ENCODE data around the gene APC. TPM values are rescaled to one million over a fixed set of nuclear protein-coding genes. Genes with fewer than 3 reads are reported as not detected.

APC gene
- total RNA-seq, 1 experiment from 2014 or later: 40.0 TPM

- TF ChIP-seq ZBTB43 (CRISPR knock-in tag; IDR thresholded peaks at IDR 0.05) (no peak), USF1 (CRISPR knock-in tag; IDR thresholded peaks at IDR 0.05) (no peak), ZNF317 (CRISPR knock-in tag; IDR thresholded peaks at IDR 0.05; ENCODE audit: borderline replicate concordance, low read depth) (no peak)
Observed at GRCh38 chr5:112694853-112695709, 42.6 kb upstream of the APC start (continued).

- ATAC-seq: peak; percentile 60
- no peak for TF ChIP-seq PRDM15 (CRISPR knock-in tag; IDR thresholded peaks at IDR 0.05)
- no peak for TF ChIP-seq JAZF1 (CRISPR knock-in tag; IDR thresholded peaks at IDR 0.05)
- TF ChIP-seq ZBTB43 (CRISPR knock-in tag; IDR thresholded peaks at IDR 0.05): no peak
- ChIA-PET POLR2A (interaction anchor here (1.1 kb wide), 1 partner anchor 41 kb away, joined by 4 read pairs; the partner anchor contains the start of gene APC), CTCF (interaction anchor here (1.0 kb wide), 1 partner anchor 40 kb away, joined by 3 read pairs; no protein-coding TSS in a partner anchor)
- Mint-ChIP-seq H3K9me3 (no peaks in the 10 kb centered on the region), H3K4me1 (peaks cover 9% of the 10 kb centered on the region), H3K27ac (no peak overlapping the region), H3K36me3 (no peaks in the 10 kb centered on the region), H3K4me3 (no peak overlapping the region), H3K27me3 (ENCODE audit: low read depth) (no peaks in the 10 kb centered on the region)
- no peak for DNase-seq (ENCODE audit: low spot score)
Observed at GRCh38 chr5:112696786-112697185, 40.9 kb upstream of the APC start.

GRCh38 chr5:112697322-112697721 is 40.4 kb upstream of the APC start:
- CTCF ChIA-PET: interaction anchor here (0.8 to 1.1 kb wide), 4 partner anchors 8 to 151 kb away, joined by 3 to 4 read pairs (median 4); no protein-coding TSS in a partner anchor
- DNase-seq (ENCODE audit: low spot score) (no peak), ATAC-seq (no peak)
- peaks cover 9% of the 10 kb centered on the region for H3K4me1 Mint-ChIP-seq
- POLR2A ChIA-PET: interaction anchor here (1.1 kb wide), 1 partner anchor 41 kb away, joined by 4 read pairs; the partner anchor contains the start of gene APC
- H3K36me3 Mint-ChIP-seq: no peaks in the 10 kb centered on the region
- H3K9me3 Mint-ChIP-seq: no peaks in the 10 kb centered on the region
- H3K27ac Mint-ChIP-seq: no peak overlapping the region
- no peak overlapping the region for H3K4me3 Mint-ChIP-seq
- H3K27me3 Mint-ChIP-seq (ENCODE audit: low read depth): no peaks in the 10 kb centered on the region
- TF ChIP-seq ZNF423 (CRISPR knock-in tag; IDR thresholded peaks at IDR 0.05) (no peak), MLX (CRISPR knock-in tag; IDR thresholded peaks at IDR 0.05) (no peak), E2F4 (CRISPR knock-in tag; IDR thresholded peaks at IDR 0.05; ENCODE audit: borderline replicate concordance, low read depth) (no peak), ATF1 (CRISPR knock-in tag; IDR thresholded peaks at IDR 0.05) (no peak), ZNF512 (CRISPR knock-in tag; IDR thresholded peaks at IDR 0.05; ENCODE audit: borderline replicate concordance) (no peak), USF1 (CRISPR knock-in tag; IDR thresholded peaks at IDR 0.05) (no peak), ZNF219 (CRISPR knock-in tag; IDR thresholded peaks at IDR 0.05; ENCODE audit: borderline replicate concordance) (no peak), E2F1 (CRISPR knock-in tag; IDR thresholded peaks at IDR 0.05) (no peak), ZMAT4 (CRISPR knock-in tag; IDR thresholded peaks at IDR 0.05) (no peak), IRF2 (CRISPR knock-in tag; IDR thresholded peaks at IDR 0.05; ENCODE audit: borderline replicate concordance, low read depth) (no peak)

Measured in WTC11 (cell line).